Prostate gland (tissue), 2 donors: ENCODE measurements around the gene VSIG10.

Experiments
- POLR2A ChIP-seq: fragments of 450-650 bp; IDR thresholded peaks from one replicate; pipeline ENCODE4 v1.6.1; 2016; ENCODE audit warnings: antibody characterized with exemption, mild to moderate bottlenecking
- POLR2AphosphoS5 ChIP-seq: sonication (generic); formaldehyde crosslinking; IDR thresholded peaks from one replicate; pipeline ENCODE4 v1.6.1; 2017; ENCODE audit warnings: antibody characterized with exemption
- TF ChIP-seq, protein P1 (sequence below), 4 experiments: fragments of 200-600 bp in 2 of 4; fragments of 450-650 bp in 2 of 4; sonication (generic) in 2 of 4; IDR thresholded peaks; 1 replicate in 3 of 4; 2 replicates in 1 of 4; pipeline ENCODE4 v1.5.1; 2016 to 2019; ENCODE audit warnings: antibody characterized with exemption in 4 of 4, mild to moderate bottlenecking in 2 of 4, moderate library complexity in 2 of 4

DNA sequence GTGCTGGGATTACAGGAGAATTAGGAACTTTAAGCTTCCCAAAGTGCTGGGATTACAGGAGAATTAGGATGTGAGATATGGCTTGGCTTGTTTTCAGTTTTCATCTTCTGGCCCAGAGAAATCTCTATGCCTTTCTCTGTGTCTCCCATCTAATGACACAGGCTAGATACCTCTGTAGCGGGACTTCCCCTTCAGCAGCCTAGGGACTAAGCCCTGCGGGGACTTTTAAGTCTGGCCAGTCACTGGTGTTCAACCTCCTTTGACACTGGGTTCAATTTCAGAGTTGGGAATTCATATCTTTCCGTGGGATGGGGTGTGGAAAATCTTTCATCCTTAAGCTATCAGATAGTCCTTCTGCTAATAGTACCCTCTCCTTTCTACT is 81.1 kb downstream of the VSIG10 start:
- TF ChIP-seq, protein P1, sequence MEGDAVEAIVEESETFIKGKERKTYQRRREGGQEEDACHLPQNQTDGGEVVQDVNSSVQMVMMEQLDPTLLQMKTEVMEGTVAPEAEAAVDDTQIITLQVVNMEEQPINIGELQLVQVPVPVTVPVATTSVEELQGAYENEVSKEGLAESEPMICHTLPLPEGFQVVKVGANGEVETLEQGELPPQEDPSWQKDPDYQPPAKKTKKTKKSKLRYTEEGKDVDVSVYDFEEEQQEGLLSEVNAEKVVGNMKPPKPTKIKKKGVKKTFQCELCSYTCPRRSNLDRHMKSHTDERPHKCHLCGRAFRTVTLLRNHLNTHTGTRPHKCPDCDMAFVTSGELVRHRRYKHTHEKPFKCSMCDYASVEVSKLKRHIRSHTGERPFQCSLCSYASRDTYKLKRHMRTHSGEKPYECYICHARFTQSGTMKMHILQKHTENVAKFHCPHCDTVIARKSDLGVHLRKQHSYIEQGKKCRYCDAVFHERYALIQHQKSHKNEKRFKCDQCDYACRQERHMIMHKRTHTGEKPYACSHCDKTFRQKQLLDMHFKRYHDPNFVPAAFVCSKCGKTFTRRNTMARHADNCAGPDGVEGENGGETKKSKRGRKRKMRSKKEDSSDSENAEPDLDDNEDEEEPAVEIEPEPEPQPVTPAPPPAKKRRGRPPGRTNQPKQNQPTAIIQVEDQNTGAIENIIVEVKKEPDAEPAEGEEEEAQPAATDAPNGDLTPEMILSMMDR (IDR thresholded peaks at IDR 0.05) = no peak
- TF ChIP-seq POLR2A = no peak
- no peak for TF ChIP-seq POLR2AphosphoS5
